ENCODE results near the gene ALKBH7.

- TF ChIP-seq, protein P1, sequence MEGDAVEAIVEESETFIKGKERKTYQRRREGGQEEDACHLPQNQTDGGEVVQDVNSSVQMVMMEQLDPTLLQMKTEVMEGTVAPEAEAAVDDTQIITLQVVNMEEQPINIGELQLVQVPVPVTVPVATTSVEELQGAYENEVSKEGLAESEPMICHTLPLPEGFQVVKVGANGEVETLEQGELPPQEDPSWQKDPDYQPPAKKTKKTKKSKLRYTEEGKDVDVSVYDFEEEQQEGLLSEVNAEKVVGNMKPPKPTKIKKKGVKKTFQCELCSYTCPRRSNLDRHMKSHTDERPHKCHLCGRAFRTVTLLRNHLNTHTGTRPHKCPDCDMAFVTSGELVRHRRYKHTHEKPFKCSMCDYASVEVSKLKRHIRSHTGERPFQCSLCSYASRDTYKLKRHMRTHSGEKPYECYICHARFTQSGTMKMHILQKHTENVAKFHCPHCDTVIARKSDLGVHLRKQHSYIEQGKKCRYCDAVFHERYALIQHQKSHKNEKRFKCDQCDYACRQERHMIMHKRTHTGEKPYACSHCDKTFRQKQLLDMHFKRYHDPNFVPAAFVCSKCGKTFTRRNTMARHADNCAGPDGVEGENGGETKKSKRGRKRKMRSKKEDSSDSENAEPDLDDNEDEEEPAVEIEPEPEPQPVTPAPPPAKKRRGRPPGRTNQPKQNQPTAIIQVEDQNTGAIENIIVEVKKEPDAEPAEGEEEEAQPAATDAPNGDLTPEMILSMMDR (IDR thresholded peaks at IDR 0.05): no peak
- TF ChIP-seq POLR2A (IDR thresholded peaks at IDR 0.05): no peak
These were observed 8.6 kb downstream of the ALKBH7 start for GRCh38 chr19:6381030-6381750.
